OCI-LY1 (cell line): ENCODE measurements around the gene VWCE.
"Not testable (repeated sequence)": the region's sequence is repeated elsewhere in the genome, so short reads cannot be mapped to it uniquely, and the experiment has no call there.

Experiments used
- CTCF ChIP-seq: fragments of 200-600 bp; sonication (generic), shearing (Covaris generic); IDR thresholded peaks from 2 replicates; pipeline ENCODE4 v1.5.1; 2017; ENCODE audit warnings: mild to moderate bottlenecking, antibody characterized with exemption, low read length, moderate library complexity, mixed read lengths
- EZH2 ChIP-seq: fragments of 200-600 bp; sonication (generic), shearing (Covaris generic); IDR thresholded peaks from 2 replicates; pipeline ENCODE4 v1.8.0; 2017; ENCODE audit warnings: borderline replicate concordance, mixed run types, mild to moderate bottlenecking, antibody characterized with exemption, low read length, moderate library complexity, mixed read lengths

DNA sequence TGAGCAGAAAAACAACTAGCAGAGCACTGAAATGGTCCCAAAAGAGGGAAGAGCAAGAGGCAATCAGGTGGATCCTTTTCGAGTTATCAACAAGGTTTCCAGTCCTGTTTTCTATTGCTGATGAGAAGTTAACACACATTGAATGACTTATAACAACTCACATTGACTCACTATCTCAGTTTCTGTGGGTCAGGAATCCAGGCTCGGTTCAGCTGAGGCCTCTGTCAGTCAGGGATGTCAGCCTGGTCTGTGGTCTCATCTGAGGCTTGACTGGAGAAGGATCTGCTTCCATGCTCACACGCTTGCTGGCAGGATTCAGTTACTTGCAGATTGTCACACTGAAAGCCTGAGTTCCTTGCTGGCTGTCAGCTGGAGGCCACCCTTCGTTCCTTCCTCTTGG lies 58.0 kb downstream of the VWCE start:
- not testable (repeated sequence) for TF ChIP-seq EZH2, CTCF
